AG09319 (cell line): ENCODE results near the gene SOAT2.

Experiments used
- DNase-seq: peaks from one replicate; pipeline ENCODE4 v3.0.0-alpha.2; 2010; ENCODE audit warnings: low read depth; ENCODE audit errors: extremely low read depth
- CTCF ChIP-seq: IDR thresholded peaks from 2 replicates; pipeline ENCODE4 v1.5.1; 2011; ENCODE audit warnings: low read depth, mild to moderate bottlenecking, inconsistent platforms, low read length, moderate library complexity

Gene SOAT2

GRCh38 chr12:53097564-53098353, 5.5 kb upstream of the SOAT2 start, which contains the start of gene IGFBP6:
Gene IGFBP6 (plus strand): TSS chr12:53097667. CDS start chr12:53097718, 51 bp downstream.
- TF ChIP-seq CTCF: no peak
- DNase-seq: no peak

DNA sequence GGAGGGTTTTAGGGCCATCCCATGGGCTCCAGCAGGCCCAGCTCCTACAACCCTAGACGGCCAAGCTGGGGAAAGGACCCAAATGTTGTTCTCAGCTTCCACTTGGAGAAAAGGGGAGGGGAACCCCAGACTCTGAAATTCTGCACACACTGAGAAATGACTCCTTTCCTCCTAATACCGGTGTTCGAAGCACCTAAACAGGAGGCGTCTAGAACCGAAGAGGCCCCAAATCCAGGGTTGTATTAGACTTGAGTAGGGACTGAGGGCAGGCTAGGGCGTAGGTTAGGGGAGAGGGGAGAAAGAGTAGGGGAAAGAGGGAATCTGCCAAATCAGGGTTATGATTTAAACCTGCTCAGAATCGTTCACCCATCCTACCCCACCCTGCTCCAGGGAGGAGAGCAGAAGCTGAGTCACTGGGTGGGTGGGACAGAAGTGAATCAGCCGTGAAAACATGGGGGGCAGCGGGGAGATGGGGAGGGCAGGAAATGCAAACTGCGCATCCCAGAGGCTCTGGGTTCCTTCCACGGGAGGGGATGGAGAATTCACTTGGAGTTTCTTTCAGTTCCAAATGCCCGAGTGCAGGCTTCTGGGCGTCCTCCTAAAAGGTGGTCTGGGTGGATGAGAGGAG, 4.8 kb upstream of the SOAT2 start:
- DNase-seq: peak; percentile 54

GRCh38 chr12:53099071-53099882, 4.0 kb upstream of the SOAT2 start:
- DNase-seq: peak; percentile 94
- TF ChIP-seq CTCF: peak; percentile 99

More for the DNA sequence above, 4.8 kb upstream of the SOAT2 start:
- no peak for TF ChIP-seq CTCF

DNA sequence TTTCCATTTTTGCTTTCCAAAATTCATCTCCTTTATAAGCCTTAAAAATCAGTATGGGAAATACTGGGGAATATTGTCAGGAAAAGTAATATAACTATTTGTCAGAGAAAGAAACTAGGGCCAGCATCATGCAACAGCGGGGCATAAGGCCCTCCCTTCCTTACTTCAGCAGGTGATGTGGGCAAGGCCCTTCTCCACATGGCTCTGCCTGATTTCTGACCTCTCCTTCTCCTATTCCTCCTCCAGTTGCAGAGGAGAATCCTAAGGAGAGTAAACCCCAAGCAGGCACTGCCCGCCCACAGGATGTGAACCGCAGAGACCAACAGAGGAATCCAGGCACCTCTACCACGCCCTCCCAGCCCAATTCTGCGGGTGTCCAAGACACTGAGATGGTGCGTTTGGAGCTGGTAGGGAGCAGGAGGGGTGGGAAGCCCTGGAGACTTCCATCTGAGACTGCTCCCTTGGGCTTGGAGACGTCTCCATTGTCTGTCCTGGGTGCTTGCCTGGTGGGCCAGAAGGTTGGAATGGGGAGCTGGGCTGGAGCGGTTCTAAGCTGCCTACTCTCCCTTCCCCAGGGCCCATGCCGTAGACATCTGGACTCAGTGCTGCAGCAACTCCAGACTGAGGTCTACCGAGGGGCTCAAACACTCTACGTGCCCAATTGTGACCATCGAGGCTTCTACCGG, 2.7 kb upstream of the SOAT2 start:
- no peak for TF ChIP-seq CTCF
- DNase-seq: no peak

DNA sequence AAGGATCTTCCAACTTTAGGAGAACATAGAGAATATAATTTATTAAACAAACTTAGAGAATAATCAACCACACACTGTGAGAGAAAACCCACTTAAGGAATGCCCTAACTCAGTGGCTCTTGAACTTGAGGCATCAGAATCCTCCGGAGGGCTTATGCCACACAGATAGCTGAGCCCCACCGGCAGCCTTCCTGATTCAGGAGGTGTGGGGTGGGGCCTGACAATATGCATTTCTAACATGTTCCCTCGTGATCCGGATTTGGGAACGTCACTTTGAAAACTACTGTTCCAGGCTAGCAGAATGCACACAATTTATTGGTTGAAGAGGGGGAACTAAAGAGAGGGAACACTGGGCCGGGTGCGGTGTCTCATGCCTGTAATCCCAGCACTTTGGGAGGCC, 2.0 kb upstream of the SOAT2 start:
- no peak for DNase-seq
- no peak for TF ChIP-seq CTCF

DNA sequence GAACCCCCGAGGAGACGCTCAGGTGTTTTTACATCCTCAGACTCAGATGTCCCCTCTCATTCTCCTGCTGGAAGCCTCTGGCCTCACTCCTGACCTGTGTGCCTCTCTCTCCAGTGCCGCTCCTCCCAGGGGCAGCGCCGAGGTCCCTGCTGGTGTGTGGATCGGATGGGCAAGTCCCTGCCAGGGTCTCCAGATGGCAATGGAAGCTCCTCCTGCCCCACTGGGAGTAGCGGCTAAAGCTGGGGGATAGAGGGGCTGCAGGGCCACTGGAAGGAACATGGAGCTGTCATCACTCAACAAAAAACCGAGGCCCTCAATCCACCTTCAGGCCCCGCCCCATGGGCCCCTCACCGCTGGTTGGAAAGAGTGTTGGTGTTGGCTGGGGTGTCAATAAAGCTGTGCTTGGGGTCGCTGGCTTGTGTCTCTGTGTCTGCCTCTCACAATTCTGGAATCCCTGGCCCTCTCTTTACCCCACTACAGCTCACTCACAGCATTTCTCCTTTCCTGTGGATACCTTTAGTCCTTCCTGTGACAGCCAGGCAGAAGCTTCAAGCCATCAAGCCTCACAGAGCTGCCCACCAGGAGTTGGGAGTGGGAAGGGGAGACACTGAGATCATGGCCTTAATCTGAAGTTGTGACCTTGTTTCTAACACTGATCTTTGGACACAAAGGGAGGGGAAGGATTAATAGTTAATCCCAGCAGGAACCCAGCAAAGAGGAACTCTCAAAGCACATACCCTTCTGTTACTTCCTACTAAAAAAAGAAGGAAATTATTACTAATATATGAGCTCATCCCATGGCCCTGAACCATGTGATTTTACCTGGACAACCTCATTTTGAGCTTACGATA, 1.1 kb upstream of the SOAT2 start:
- TF ChIP-seq CTCF: no peak
- DNase-seq: no peak
